Neural cell (in vitro differentiated cells): ENCODE data around the gene MRTFA.

ENCODE experiments used
- EP300 ChIP-seq: fragments of 450-650 bp; conservative IDR thresholded peaks from 2 replicates; pipeline ENCODE4 v1.6.1; 2014; ENCODE audit warnings: antibody characterized with exemption, mild to moderate bottlenecking, moderate library complexity; ENCODE audit not compliant: poor library complexity, severe bottlenecking
- REST ChIP-seq: IDR thresholded peaks from 2 replicates; pipeline ENCODE4 v1.6.1; 2012; ENCODE audit warnings: borderline replicate concordance
- SMC3 ChIP-seq: fragments of 450-650 bp; conservative IDR thresholded peaks from 2 replicates; pipeline ENCODE4 v1.6.1; 2014; ENCODE audit warnings: antibody characterized with exemption, mild to moderate bottlenecking, moderate library complexity; ENCODE audit not compliant: poor library complexity
- TF ChIP-seq, protein P1 (sequence below): fragments of 450-650 bp; IDR thresholded peaks from 2 replicates; pipeline ENCODE4 v1.5.1; 2014; ENCODE audit warnings: antibody characterized with exemption, mild to moderate bottlenecking, moderate library complexity; ENCODE audit not compliant: poor library complexity, severe bottlenecking

DNA sequence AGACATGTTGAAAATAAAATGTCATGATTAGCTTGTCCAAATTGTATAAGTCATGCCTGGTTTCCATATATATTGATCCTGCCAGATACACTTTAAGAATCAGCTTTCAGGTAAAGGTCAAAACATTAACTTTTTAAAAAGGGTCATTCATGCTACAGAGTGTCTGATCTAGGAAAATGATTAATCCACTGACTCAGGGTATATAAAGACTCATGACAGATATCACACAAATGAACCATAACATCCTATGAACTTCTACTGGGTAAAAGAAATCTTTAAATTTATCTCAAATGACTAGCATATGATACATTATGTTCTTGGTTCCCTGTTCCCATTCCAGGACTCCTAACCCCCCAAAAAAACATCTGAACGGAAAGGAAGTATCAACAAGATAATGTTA, 11.7 kb downstream of the MRTFA start:
- TF ChIP-seq REST (no peak), EP300 (no peak), SMC3 (no peak)
- TF ChIP-seq, protein P1, sequence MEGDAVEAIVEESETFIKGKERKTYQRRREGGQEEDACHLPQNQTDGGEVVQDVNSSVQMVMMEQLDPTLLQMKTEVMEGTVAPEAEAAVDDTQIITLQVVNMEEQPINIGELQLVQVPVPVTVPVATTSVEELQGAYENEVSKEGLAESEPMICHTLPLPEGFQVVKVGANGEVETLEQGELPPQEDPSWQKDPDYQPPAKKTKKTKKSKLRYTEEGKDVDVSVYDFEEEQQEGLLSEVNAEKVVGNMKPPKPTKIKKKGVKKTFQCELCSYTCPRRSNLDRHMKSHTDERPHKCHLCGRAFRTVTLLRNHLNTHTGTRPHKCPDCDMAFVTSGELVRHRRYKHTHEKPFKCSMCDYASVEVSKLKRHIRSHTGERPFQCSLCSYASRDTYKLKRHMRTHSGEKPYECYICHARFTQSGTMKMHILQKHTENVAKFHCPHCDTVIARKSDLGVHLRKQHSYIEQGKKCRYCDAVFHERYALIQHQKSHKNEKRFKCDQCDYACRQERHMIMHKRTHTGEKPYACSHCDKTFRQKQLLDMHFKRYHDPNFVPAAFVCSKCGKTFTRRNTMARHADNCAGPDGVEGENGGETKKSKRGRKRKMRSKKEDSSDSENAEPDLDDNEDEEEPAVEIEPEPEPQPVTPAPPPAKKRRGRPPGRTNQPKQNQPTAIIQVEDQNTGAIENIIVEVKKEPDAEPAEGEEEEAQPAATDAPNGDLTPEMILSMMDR: no peak
